IMR-90 (cell line): Measurements from ENCODE around the gene CES2. TPM values are rescaled to one million over a fixed set of nuclear protein-coding genes. Genes with fewer than 3 reads are reported as not detected.

Experiments
- ATAC-seq: fragments of 200-7000 bp; cut with Tn5 transposase; 2 replicates; pipeline ENCODE4 v1.9.1; 2020; ENCODE audit warnings: low read depth, mild to moderate bottlenecking, moderate library complexity
- BruUV-seq: library from RNA; stranded (reverse); fragments of 400-500 nt; replicated peaks from 2 replicates; lab custom pipeline; 2021; lab: Mats Ljungman, UMichigan
- CTCF ChIA-PET: fragments of 300-600 bp; formaldehyde crosslinking; extraction: SDS; loops from one replicate; lab custom pipeline; 2021; ENCODE audit warnings: antibody characterized with exemption; lab: Yijun Ruan, JAX
- POLR2A ChIA-PET: fragments of 300-600 bp; sonication (Branson Sonifier 250); formaldehyde crosslinking; loops from one replicate; lab custom pipeline; 2022; ENCODE audit warnings: antibody characterized with exemption; ENCODE audit not compliant: unreplicated experiment; lab: Charles Lee
- DNase-seq: peaks from one replicate; pipeline ENCODE4 v3.0.0; 2013
- H2AFZ ChIP-seq: replicated peaks from 2 replicates; pipeline ENCODE3; 2013; ENCODE audit warnings: low read length, mild to moderate bottlenecking; ENCODE audit not compliant: poor library complexity
- H2AK5ac ChIP-seq: 2 replicates; pipeline ENCODE4 v1.6.1; 2013; ENCODE audit warnings: low read depth, low read length, inconsistent platforms
- H2AK9ac ChIP-seq: replicated peaks from 2 replicates; pipeline ENCODE3; 2013; ENCODE audit warnings: mild to moderate bottlenecking, low read depth, low read length, moderate library complexity; ENCODE audit not compliant: poor library complexity
- H2BK120ac ChIP-seq: 2 replicates; pipeline ENCODE4 v1.6.1; 2013; ENCODE audit warnings: low read depth, low read length, inconsistent platforms
- H2BK15ac ChIP-seq: 3 replicates; pipeline ENCODE4 v1.6.1; 2013; ENCODE audit warnings: low read depth, low read length, inconsistent platforms
- H2BK20ac ChIP-seq: 2 replicates; pipeline ENCODE4 v1.6.1; 2013; ENCODE audit warnings: low read depth, mild to moderate bottlenecking, inconsistent platforms, low read length, moderate library complexity
- H2BK5ac ChIP-seq: 2 replicates; pipeline ENCODE4 v1.6.1; 2013; ENCODE audit warnings: mild to moderate bottlenecking, low read depth, low read length, inconsistent platforms; ENCODE audit not compliant: poor library complexity, severe bottlenecking
- H3K14ac ChIP-seq: replicated peaks from 2 replicates; pipeline ENCODE4 v1.6.1; 2013; ENCODE audit warnings: low read depth, low read length, inconsistent platforms
- H3K18ac ChIP-seq: 2 replicates; pipeline ENCODE4 v1.6.1; 2013; ENCODE audit warnings: low read depth, low read length, control low read depth
- H3K23ac ChIP-seq: 2 replicates; pipeline ENCODE4 v1.6.1; 2013; ENCODE audit warnings: low read depth, low read length, inconsistent platforms
- H3K27ac ChIP-seq: 2 replicates; pipeline ENCODE4 v1.5.1; 2013; ENCODE audit warnings: mild to moderate bottlenecking, control low read depth, low read length; ENCODE audit not compliant: insufficient read depth
- H3K27me3 ChIP-seq: 2 replicates; pipeline ENCODE4 v1.6.1; 2013; ENCODE audit warnings: low read length; ENCODE audit not compliant: control insufficient read depth, insufficient read depth
- H3K36me3 ChIP-seq: 2 replicates; pipeline ENCODE4 v1.6.1; 2013; ENCODE audit warnings: low read length, mixed read lengths; ENCODE audit not compliant: control insufficient read depth, insufficient read depth
- H3K4ac ChIP-seq: 2 replicates; pipeline ENCODE4 v1.6.1; 2013; ENCODE audit warnings: low read depth, low read length, inconsistent platforms
- H3K4me1 ChIP-seq: 2 replicates; pipeline ENCODE4 v1.6.1; 2013; ENCODE audit warnings: low read length, mixed read lengths; ENCODE audit not compliant: control insufficient read depth, insufficient read depth
- H3K4me2 ChIP-seq: 2 replicates; pipeline ENCODE4 v1.6.1; 2013; ENCODE audit warnings: low read depth, mild to moderate bottlenecking, control low read depth, low read length, moderate library complexity
- H3K4me3 ChIP-seq: 2 replicates; pipeline ENCODE4 v1.5.1; 2013; ENCODE audit warnings: low read depth, mild to moderate bottlenecking, control low read depth, low read length, moderate library complexity; ENCODE audit not compliant: insufficient read depth
- H3K56ac ChIP-seq: 2 replicates; pipeline ENCODE4 v1.6.1; 2013; ENCODE audit warnings: low read length, inconsistent platforms; ENCODE audit not compliant: insufficient read depth; ENCODE audit errors: extremely low read depth
- H3K79me1 ChIP-seq, 2 experiments: 2 replicates each; pipeline ENCODE4 v1.6.1; 2013; ENCODE audit warnings: low read length in 2 of 2, inconsistent platforms in 1 of 2, low read depth in 1 of 2
- H3K9ac ChIP-seq: 2 replicates; pipeline ENCODE4 v1.6.1; 2013; ENCODE audit warnings: low read depth, low read length, control low read depth
- H3K9me1 ChIP-seq: 2 replicates; pipeline ENCODE4 v1.6.1; 2013; ENCODE audit warnings: low read length, inconsistent platforms; ENCODE audit not compliant: insufficient read depth
- H3K9me3 ChIP-seq: 2 replicates; pipeline ENCODE4 v1.6.1; 2013; ENCODE audit warnings: low read length; ENCODE audit not compliant: control insufficient read depth, insufficient read depth
- H4K20me1 ChIP-seq: 2 replicates; pipeline ENCODE4 v1.6.1; 2013; ENCODE audit warnings: low read length, inconsistent platforms; ENCODE audit not compliant: insufficient read depth
- H4K5ac ChIP-seq: 2 replicates; pipeline ENCODE4 v1.6.1; 2013; ENCODE audit warnings: mild to moderate bottlenecking, low read depth, low read length, control low read depth
- H4K8ac ChIP-seq, 2 experiments: 2 replicates each; pipeline ENCODE4 v1.6.1; 2013; ENCODE audit warnings: low read depth in 2 of 2, low read length in 2 of 2, control low read depth in 1 of 2, inconsistent platforms in 1 of 2
- H4K91ac ChIP-seq: 2 replicates; pipeline ENCODE4 v1.6.1; 2013; ENCODE audit warnings: low read depth, low read length, inconsistent platforms; ENCODE audit not compliant: insufficient read depth
- FOS ChIP-seq: fragments of 150-350 bp; IDR thresholded peaks from 2 replicates; pipeline ENCODE4 v1.6.1; 2016; ENCODE audit warnings: low read depth, low read length
- RCOR1 ChIP-seq: IDR thresholded peaks from 2 replicates; pipeline ENCODE4 v1.6.1; 2012; ENCODE audit warnings: mild to moderate bottlenecking, low read length, improper control_type of control experiment; ENCODE audit not compliant: insufficient replicate concordance
- SMC3 ChIP-seq: fragments of 150-350 bp; IDR thresholded peaks from 2 replicates; pipeline ENCODE4 v1.6.1; 2016; ENCODE audit warnings: low read depth, mild to moderate bottlenecking, antibody characterized with exemption, low read length, moderate library complexity
- WGBS, 2 experiments: methylation state at CpG; one replicate each; pipeline versions ENCODE4 v1.1.5 to v1.1.7; 2013; ENCODE audit warnings: missing lambda C conversion rate in 2 of 2; ENCODE audit not compliant: insufficient read length in 1 of 2; ENCODE audit errors: extremely low coverage in 2 of 2; 5-methylcytosine and 5-hydroxymethylcytosine counted together
- dilution Hi-C: fragments of 300-500 bp; cut with HindIII; formaldehyde crosslinking; loops from one replicate; pipeline ENCODE4 v1.14.3; 2018; ENCODE audit warnings: low sequenced_read_pairs; ENCODE audit not compliant: unreplicated experiment
- in situ Hi-C: fragments of 300-500 bp; cut with MboI; formaldehyde crosslinking; loops from 3 replicates; pipeline ENCODE4 v1.14.3; 2019; ENCODE audit warnings: low sequenced_read_pairs, inconsistent platforms, mixed read lengths
- intact Hi-C: fragments of 100-400 bp; cut with micrococcal nuclease; formaldehyde crosslinking; loops from 2 replicates; pipeline ENCODE4 v1.10.0; 2022
- polyA plus RNA-seq, 3 experiments: library from polyadenylated mRNA; depleted of rRNA; stranded (reverse); fragments of >200 nt; gene quantifications; 2 replicates each; pipeline ENCODE4 v1.2.3, GENCODE V29; 2012; ENCODE audit warnings: low replicate concordance in 1 of 3
- total RNA-seq: library from RNA; depleted of rRNA; stranded (reverse); fragments of >200 nt; gene quantifications from 2 replicates; pipeline ENCODE4 v1.2.3, GENCODE V29; 2012

Gene CES2
- total and polyA plus RNA-seq, 2 of the 4 experiments (the other 2 are of a cell fraction), result 15.1 to 23.2 TPM

GRCh38 chr16:66970775-66971720 is 35.7 kb downstream of the CES2 start:
- DNase-seq, result peak; percentile 80
- H2BK15ac ChIP-seq, result no peak overlapping the region
- no peaks in the 10 kb centered on the region for H3K79me1 ChIP-seq
- no peak overlapping the region for H4K8ac ChIP-seq
- H3K36me3 ChIP-seq, result no peaks in the 10 kb centered on the region
- no peak overlapping the region for H2BK20ac ChIP-seq
- H4K5ac ChIP-seq, result no peak overlapping the region
- no peak overlapping the region for H3K56ac ChIP-seq
- no peak overlapping the region for H2AFZ ChIP-seq
- H3K18ac ChIP-seq, result no peak overlapping the region
- no peak overlapping the region for H4K91ac ChIP-seq
- peaks cover 17% of the 10 kb centered on the region; the same call in 1 of the 2 replicates for H3K27me3 ChIP-seq
- H2AK9ac ChIP-seq, result no peak overlapping the region
- H3K4ac ChIP-seq, result no peak overlapping the region
- H3K23ac ChIP-seq, result no peak overlapping the region
- H3K9me1 ChIP-seq, result no peaks in the 10 kb centered on the region
- no peak overlapping the region for H2BK120ac ChIP-seq
- H3K4me2 ChIP-seq, result no peak overlapping the region
- no TSS peak for BruUV-seq
- no peaks in the 10 kb centered on the region for H3K4me1 ChIP-seq
- WGBS, 2 experiments, result 79% methylated on average over 4 of the region's 10 CpGs; no CpG with 5 or more reads in 1 of the 2 experiments
- no peak overlapping the region for H2BK5ac ChIP-seq
- no peaks in the 10 kb centered on the region for H3K9me3 ChIP-seq
- H3K27ac ChIP-seq, result no peak overlapping the region
- H4K20me1 ChIP-seq, result no peaks in the 10 kb centered on the region
- H2AK5ac ChIP-seq, result no peak overlapping the region
- no peak overlapping the region for H3K14ac ChIP-seq
- H3K9ac ChIP-seq, result no peak overlapping the region
- ChIA-PET CTCF (interaction anchor here (1.0 to 1.4 kb wide), 3 partner anchors 10 to 70 kb away, joined by 3 to 4 read pairs (median 3); partner anchors contain the start of gene CES3), POLR2A (no interaction called here)
- in situ Hi-C loops, result no loop called here
- TF ChIP-seq RCOR1 (no peak), FOS (peak; percentile 59; the same call in 1 of the 2 replicates), SMC3 (no peak)
- no peak overlapping the region for H3K4me3 ChIP-seq
- dilution Hi-C loops, result no loop called here
- peak; percentile 72 for ATAC-seq
- intact Hi-C loops, result no loop called here
